Keratinocyte (primary cell): ENCODE results near the gene CCSER1. TPM values are rescaled to one million over a fixed set of nuclear protein-coding genes. Genes with fewer than 3 reads are reported as not detected.

Source experiments
- DNase-seq: peaks from one replicate; pipeline ENCODE4 v3.0.0-alpha.2; 2011; ENCODE audit warnings: low read depth, missing footprints, low spot score
- FAIRE-seq: peaks from 2 replicates; lab custom pipeline; 2011; peaks lifted over from hg19 to GRCh38; lab: Jason Lieb, UNC
- H2AFZ ChIP-seq: 2 replicates; pipeline ENCODE4 v1.6.0; 2012; ENCODE audit warnings: low read length, control low read depth, inconsistent platforms; ENCODE audit not compliant: control insufficient read depth
- H3K27ac ChIP-seq: 2 replicates; pipeline ENCODE4 v1.5.1; 2011; ENCODE audit warnings: low read length; ENCODE audit not compliant: control insufficient read depth, insufficient read depth
- H3K27me3 ChIP-seq: 3 replicates; pipeline ENCODE4 v1.6.0; 2011; ENCODE audit warnings: low read length; ENCODE audit not compliant: control insufficient read depth, insufficient read depth; ENCODE audit errors: extremely low read depth
- H3K36me3 ChIP-seq, 2 experiments: 2 replicates in 1 of 2; 3 replicates in 1 of 2; pipeline ENCODE4 v1.5.1; 2011; ENCODE audit warnings: low read length in 2 of 2, mild to moderate bottlenecking in 1 of 2; ENCODE audit not compliant: control insufficient read depth in 2 of 2, insufficient read depth in 2 of 2; ENCODE audit errors: extremely low read depth in 1 of 2
- H3K4me1 ChIP-seq: 3 replicates; pipeline ENCODE4 v1.5.1; 2011; ENCODE audit warnings: low read length; ENCODE audit not compliant: control insufficient read depth, insufficient read depth; ENCODE audit errors: extremely low read depth
- H3K4me2 ChIP-seq: 3 replicates; pipeline ENCODE4 v1.6.0; 2011; ENCODE audit warnings: low read depth, low read length; ENCODE audit not compliant: control insufficient read depth, insufficient read depth; ENCODE audit errors: extremely low read depth
- H3K4me3 ChIP-seq, 3 experiments: fragments of 200-600 bp in 1 of 3; sonication (generic) in 1 of 3; 2 replicates in 2 of 3; 3 replicates in 1 of 3; pipeline ENCODE4 v1.5.1; 2011 to 2016; ENCODE audit warnings: low read length in 3 of 3, mild to moderate bottlenecking in 3 of 3, control low read depth in 2 of 3, inconsistent platforms in 1 of 3, low read depth in 1 of 3, mixed read lengths in 1 of 3, mixed run types in 1 of 3, moderate library complexity in 1 of 3; ENCODE audit not compliant: control insufficient read depth in 2 of 3, insufficient read depth in 2 of 3; ENCODE audit errors: extremely low read depth in 1 of 3
- H3K79me2 ChIP-seq: 2 replicates; pipeline ENCODE4 v1.6.0; 2012; ENCODE audit warnings: low read length; ENCODE audit not compliant: control insufficient read depth, insufficient read depth
- H3K9ac ChIP-seq: 3 replicates; pipeline ENCODE4 v1.6.0; 2011; ENCODE audit warnings: low read length; ENCODE audit not compliant: control insufficient read depth, insufficient read depth; ENCODE audit errors: extremely low read depth
- H3K9me1 ChIP-seq: 3 replicates; pipeline ENCODE4 v1.6.0; 2011; ENCODE audit warnings: low read length; ENCODE audit not compliant: control insufficient read depth, insufficient read depth; ENCODE audit errors: extremely low read depth
- H3K9me3 ChIP-seq: 2 replicates; pipeline ENCODE4 v1.5.1; 2012; ENCODE audit warnings: low read depth, low read length; ENCODE audit not compliant: control insufficient read depth
- H4K20me1 ChIP-seq: 3 replicates; pipeline ENCODE4 v1.6.0; 2011; ENCODE audit warnings: low read length; ENCODE audit not compliant: control insufficient read depth, insufficient read depth; ENCODE audit errors: extremely low read depth
- CTCF ChIP-seq, 3 experiments: IDR thresholded peaks in 1 of 3; conservative IDR thresholded peaks in 1 of 3; optimal IDR thresholded peaks in 1 of 3; 2 replicates in 2 of 3; 3 replicates in 1 of 3; pipeline versions ENCODE3 to v1.5.1; 2011; ENCODE audit warnings: low read length in 3 of 3, mild to moderate bottlenecking in 3 of 3, moderate library complexity in 2 of 3, control low read depth in 1 of 3, inconsistent platforms in 1 of 3; ENCODE audit not compliant: insufficient read depth in 2 of 3; ENCODE audit errors: extremely low read depth in 1 of 3
- EZH2 ChIP-seq: IDR thresholded peaks from one replicate; pipeline ENCODE4 v1.6.1; 2012; ENCODE audit warnings: inconsistent platforms, mild to moderate bottlenecking, low read length, moderate library complexity
- dilution Hi-C: fragments of 300-500 bp; cut with MboI; formaldehyde crosslinking; loops from one replicate; pipeline ENCODE4 v1.7.0; 2020; ENCODE audit warnings: low sequenced_read_pairs; ENCODE audit not compliant: extremely low pct_ligation_motif_present
- polyA plus RNA-seq, 5 experiments: library from polyadenylated mRNA; depleted of rRNA in 3 of 5; stranded (reverse) in 3 of 5; stranded (forward) in 1 of 5; unstranded in 1 of 5; fragments of >200 nt; gene quantifications; 1 replicate in 1 of 5; 2 replicates in 3 of 5; 3 replicates in 1 of 5; pipeline versions ENCODE4 v1.2.1 to v1.2.3, GENCODE V29; 2011 to 2012; ENCODE audit warnings: missing spikeins in 2 of 5, low read depth in 1 of 5, low replicate concordance in 1 of 5

CCSER1 gene
- polyA plus RNA-seq, 1 donor (not counting 4 experiments of a cell fraction or from before 2014, with no cell fraction given) = 1.2 TPM

- H3K4me3 ChIP-seq = no peak overlapping the region
- TF ChIP-seq EZH2 = no peak
- peak; percentile 37 to 61 (median 60) for TF ChIP-seq CTCF (optimal IDR thresholded peaks at IDR 0.05 in 1 of 3, IDR thresholded peaks at IDR 0.05 in 1 of 3, conservative IDR thresholded peaks at IDR 0.05 in 1 of 3; ENCODE audit: extremely low read depth in 1 of 3, insufficient read depth in 2 of 3, low read length in 3 of 3)
- H3K36me3 ChIP-seq = no peaks in the 10 kb centered on the region
- no peaks in the 10 kb centered on the region for H4K20me1 ChIP-seq
- dilution Hi-C loops = no loop called here
- DNase-seq (no peak), FAIRE-seq (peak; percentile 76)
- no peaks in the 10 kb centered on the region for H3K79me2 ChIP-seq
- no peaks in the 10 kb centered on the region for H3K9me1 ChIP-seq
- no peak overlapping the region for H2AFZ ChIP-seq
- no peak overlapping the region for H3K4me2 ChIP-seq
- no peaks in the 10 kb centered on the region for H3K4me1 ChIP-seq
- H3K27me3 ChIP-seq = no peaks in the 10 kb centered on the region
- no peak overlapping the region for H3K9ac ChIP-seq
- no peak overlapping the region for H3K27ac ChIP-seq
- H3K9me3 ChIP-seq = no peaks in the 10 kb centered on the region
Measured at GRCh38 chr4:91113130-91113706, 986.0 kb downstream of the CCSER1 start.

- no peaks in the 10 kb centered on the region for H3K27me3 ChIP-seq
- dilution Hi-C loops = no loop called here
- H3K9me3 ChIP-seq = no peaks in the 10 kb centered on the region
- no peaks in the 10 kb centered on the region for H3K79me2 ChIP-seq
- no peak overlapping the region for H3K4me2 ChIP-seq
- H3K9ac ChIP-seq = no peak overlapping the region
- FAIRE-seq (no peak), DNase-seq (no peak)
- H3K4me3 ChIP-seq = no peak overlapping the region
- H3K4me1 ChIP-seq = no peaks in the 10 kb centered on the region
- H2AFZ ChIP-seq = no peak overlapping the region
- H3K36me3 ChIP-seq = no peaks in the 10 kb centered on the region
- H4K20me1 ChIP-seq = no peaks in the 10 kb centered on the region
- no peak for TF ChIP-seq EZH2
- no peak for TF ChIP-seq CTCF (optimal IDR thresholded peaks at IDR 0.05 in 1 of 3, IDR thresholded peaks at IDR 0.05 in 1 of 3, conservative IDR thresholded peaks at IDR 0.05 in 1 of 3; ENCODE audit: extremely low read depth in 1 of 3, insufficient read depth in 2 of 3, low read length in 3 of 3)
- H3K27ac ChIP-seq = no peak overlapping the region
- H3K9me1 ChIP-seq = no peaks in the 10 kb centered on the region
Measured at GRCh38 chr4:91114386-91114785, 987.2 kb downstream of the CCSER1 start.
